Measurements from ENCODE around the gene KRTAP29-1. TPM values are rescaled to one million over a fixed set of nuclear protein-coding genes. Genes with fewer than 3 reads are reported as not detected.
"Not testable (repeated sequence)": the region's sequence is repeated elsewhere in the genome, so short reads cannot be mapped to it uniquely, and the experiment has no call there.

KRTAP29-1 gene
- total RNA-seq, 1 experiment from 2014 or later: not detected

- in situ Hi-C loops (cut with HindIII; ENCODE audit: low pct_unique_long_range_greater_than_20kb, low sequenced_read_pairs): no loop called here
Observed at GRCh38 chr17:41264599-41264998, 38.1 kb downstream of the KRTAP29-1 start.

GRCh38 chr17:41263212-41263611 is 39.4 kb downstream of the KRTAP29-1 start:
- in situ Hi-C loops (cut with HindIII; ENCODE audit: low pct_unique_long_range_greater_than_20kb, low sequenced_read_pairs): no loop called here
- DNase-seq (ENCODE audit: low read depth): no peak

More at GRCh38 chr17:41264599-41264998, 38.1 kb downstream of the KRTAP29-1 start:
- DNase-seq (ENCODE audit: low read depth): no peak

GRCh38 chr17:41258406-41258805 is 44.2 kb downstream of the KRTAP29-1 start:
- in situ Hi-C loops (cut with HindIII; ENCODE audit: low pct_unique_long_range_greater_than_20kb, low sequenced_read_pairs): no loop called here
- DNase-seq (ENCODE audit: low read depth): no peak

GRCh38 chr17:41256291-41256685 is 46.4 kb downstream of the KRTAP29-1 start:
- no peak for DNase-seq (ENCODE audit: low read depth)
- in situ Hi-C loops (cut with HindIII; ENCODE audit: low pct_unique_long_range_greater_than_20kb, low sequenced_read_pairs): no loop called here

- in situ Hi-C loops (cut with HindIII; ENCODE audit: low pct_unique_long_range_greater_than_20kb, low sequenced_read_pairs); DNase-seq (ENCODE audit: low read depth): not testable (repeated sequence)
Observed at GRCh38 chr17:41255381-41256290, 47.0 kb downstream of the KRTAP29-1 start, which contains the start of gene KRTAP9-9. Gene KRTAP9-9, plus strand, starts transcription at chr17:41255384.

GRCh38 chr17:41254861-41255260 is 47.8 kb downstream of the KRTAP29-1 start:
- in situ Hi-C loops (cut with HindIII; ENCODE audit: low pct_unique_long_range_greater_than_20kb, low sequenced_read_pairs): no loop called here
- no peak for DNase-seq (ENCODE audit: low read depth)

Other genes starting within 250 kb of the KRTAP29-1 start
- not detected in 2 replicates for gene KRTAP2-2, start 247.6 kb downstream of the KRTAP29-1 start, total RNA-seq (2014; rRNA removed; shearing (Covaris generic); ENCODE audit: low replicate concordance)
- not detected in 2 replicates for gene KRTAP2-3, start 242.7 kb downstream of the KRTAP29-1 start, total RNA-seq (2014; rRNA removed; shearing (Covaris generic); ENCODE audit: low replicate concordance)
- gene KRTAP2-4, start 237.0 kb downstream of the KRTAP29-1 start, total RNA-seq (2014; rRNA removed; shearing (Covaris generic); ENCODE audit: low replicate concordance): not detected in 2 replicates
- not detected in 2 replicates for gene KRTAP4-7, start 218.7 kb downstream of the KRTAP29-1 start, total RNA-seq (2014; rRNA removed; shearing (Covaris generic); ENCODE audit: low replicate concordance)
- not detected in 2 replicates for gene KRTAP4-8, start 204.7 kb downstream of the KRTAP29-1 start, total RNA-seq (2014; rRNA removed; shearing (Covaris generic); ENCODE audit: low replicate concordance)
- not detected in 2 replicates for gene KRTAP4-16, start 200.6 kb downstream of the KRTAP29-1 start, total RNA-seq (2014; rRNA removed; shearing (Covaris generic); ENCODE audit: low replicate concordance)
- gene KRTAP4-9, start 197.5 kb downstream of the KRTAP29-1 start, total RNA-seq (2014; rRNA removed; shearing (Covaris generic); ENCODE audit: low replicate concordance): not detected in 2 replicates
- not detected in 2 replicates for gene KRTAP4-11, start 184.5 kb downstream of the KRTAP29-1 start, total RNA-seq (2014; rRNA removed; shearing (Covaris generic); ENCODE audit: low replicate concordance)
- not detected in 2 replicates for gene KRTAP4-12, start 178.7 kb downstream of the KRTAP29-1 start, total RNA-seq (2014; rRNA removed; shearing (Covaris generic); ENCODE audit: low replicate concordance)
- not detected in 2 replicates for gene KRTAP4-6, start 162.3 kb downstream of the KRTAP29-1 start, total RNA-seq (2014; rRNA removed; shearing (Covaris generic); ENCODE audit: low replicate concordance)
- not detected in 2 replicates for gene KRTAP4-5, start 153.0 kb downstream of the KRTAP29-1 start, total RNA-seq (2014; rRNA removed; shearing (Covaris generic); ENCODE audit: low replicate concordance)
- gene KRTAP4-4, start 142.1 kb downstream of the KRTAP29-1 start, total RNA-seq (2014; rRNA removed; shearing (Covaris generic); ENCODE audit: low replicate concordance): not detected in 2 replicates
- gene KRTAP4-3, start 134.6 kb downstream of the KRTAP29-1 start, total RNA-seq (2014; rRNA removed; shearing (Covaris generic); ENCODE audit: low replicate concordance): not detected in 2 replicates
- gene KRTAP4-2, start 124.6 kb downstream of the KRTAP29-1 start, total RNA-seq (2014; rRNA removed; shearing (Covaris generic); ENCODE audit: low replicate concordance): not detected in 2 replicates
- not detected in 2 replicates for gene KRTAP4-1, start 117.9 kb downstream of the KRTAP29-1 start, total RNA-seq (2014; rRNA removed; shearing (Covaris generic); ENCODE audit: low replicate concordance)
- gene KRTAP9-1, start 113.0 kb downstream of the KRTAP29-1 start, total RNA-seq (2014; rRNA removed; shearing (Covaris generic); ENCODE audit: low replicate concordance): not detected in 2 replicates
- gene KRTAP9-2, start 76.2 kb downstream of the KRTAP29-1 start, total RNA-seq (2014; rRNA removed; shearing (Covaris generic); ENCODE audit: low replicate concordance): not detected in 2 replicates
- not detected in 2 replicates for gene KRTAP9-3, start 70.4 kb downstream of the KRTAP29-1 start, total RNA-seq (2014; rRNA removed; shearing (Covaris generic); ENCODE audit: low replicate concordance)
- gene KRTAP9-8, start 64.9 kb downstream of the KRTAP29-1 start, total RNA-seq (2014; rRNA removed; shearing (Covaris generic); ENCODE audit: low replicate concordance): not detected in 2 replicates
- not detected in 2 replicates for gene KRTAP9-4, start 53.2 kb downstream of the KRTAP29-1 start, total RNA-seq (2014; rRNA removed; shearing (Covaris generic); ENCODE audit: low replicate concordance)
- not detected in 2 replicates for gene KRTAP9-9, start 47.5 kb downstream of the KRTAP29-1 start, total RNA-seq (2014; rRNA removed; shearing (Covaris generic); ENCODE audit: low replicate concordance)
- not detected in 2 replicates for gene KRTAP9-6, start 37.5 kb downstream of the KRTAP29-1 start, total RNA-seq (2014; rRNA removed; shearing (Covaris generic); ENCODE audit: low replicate concordance)
- gene KRTAP9-7, start 27.2 kb downstream of the KRTAP29-1 start, total RNA-seq (2014; rRNA removed; shearing (Covaris generic); ENCODE audit: low replicate concordance): not detected in 2 replicates
- gene KRTAP16-1, start 6.5 kb upstream of the KRTAP29-1 start, total RNA-seq (2014; rRNA removed; shearing (Covaris generic); ENCODE audit: low replicate concordance): not detected in 2 replicates
- not detected in 2 replicates for gene KRTAP17-1, start 12.9 kb upstream of the KRTAP29-1 start, total RNA-seq (2014; rRNA removed; shearing (Covaris generic); ENCODE audit: low replicate concordance)
- not detected in 2 replicates for gene KRT33A, start 48.0 kb upstream of the KRTAP29-1 start, total RNA-seq (2014; rRNA removed; shearing (Covaris generic); ENCODE audit: low replicate concordance)
- not detected in 2 replicates for gene KRT33B, start 67.0 kb upstream of the KRTAP29-1 start, total RNA-seq (2014; rRNA removed; shearing (Covaris generic); ENCODE audit: low replicate concordance)
- 0.20 TPM in 1 of 2 replicates, not detected in the other for gene KRT34, start 79.5 kb upstream of the KRTAP29-1 start, total RNA-seq (2014; rRNA removed; shearing (Covaris generic); ENCODE audit: low replicate concordance)
- not detected in 2 replicates for gene KRT31, start 94.8 kb upstream of the KRTAP29-1 start, total RNA-seq (2014; rRNA removed; shearing (Covaris generic); ENCODE audit: low replicate concordance)
- not detected in 2 replicates for gene KRT37, start 121.7 kb upstream of the KRTAP29-1 start, total RNA-seq (2014; rRNA removed; shearing (Covaris generic); ENCODE audit: low replicate concordance)
- gene KRT38, start 138.1 kb upstream of the KRTAP29-1 start, total RNA-seq (2014; rRNA removed; shearing (Covaris generic); ENCODE audit: low replicate concordance): not detected in 2 replicates
- not detected in 2 replicates for gene KRT32, start 164.5 kb upstream of the KRTAP29-1 start, total RNA-seq (2014; rRNA removed; shearing (Covaris generic); ENCODE audit: low replicate concordance)
- gene KRT35, start 178.3 kb upstream of the KRTAP29-1 start, total RNA-seq (2014; rRNA removed; shearing (Covaris generic); ENCODE audit: low replicate concordance): not detected in 2 replicates
- gene KRT36, start 187.1 kb upstream of the KRTAP29-1 start, total RNA-seq (2014; rRNA removed; shearing (Covaris generic); ENCODE audit: low replicate concordance): not detected in 2 replicates
- 0.78 TPM in 1 of 2 replicates, not detected in the other for gene KRT13, start 202.8 kb upstream of the KRTAP29-1 start, total RNA-seq (2014; rRNA removed; shearing (Covaris generic); ENCODE audit: low replicate concordance)
- 3.6 and 14.2 TPM in 2 replicates for gene KRT15, start 216.0 kb upstream of the KRTAP29-1 start, total RNA-seq (2014; rRNA removed; shearing (Covaris generic); ENCODE audit: low replicate concordance)
- gene KRT19, start 225.5 kb upstream of the KRTAP29-1 start, total RNA-seq (2014; rRNA removed; shearing (Covaris generic); ENCODE audit: low replicate concordance): 682 and 694 TPM in 2 replicates